CD8-positive, alpha-beta memory T cell (primary cell): Measurements from ENCODE around the gene ARID1B. TPM values are rescaled to one million over a fixed set of nuclear protein-coding genes. Genes with fewer than 3 reads are reported as not detected.

Source experiments
- CTCF ChIA-PET: fragments of 350-600 bp; sonication (Branson Sonifier 250); formaldehyde crosslinking; loops from one replicate; lab custom pipeline; 2021; ENCODE audit warnings: antibody characterized with exemption; lab: Charles Lee
- POLR2A ChIA-PET: fragments of 350-600 bp; sonication (Branson Sonifier 250); formaldehyde crosslinking; loops from one replicate; lab custom pipeline; 2021; ENCODE audit warnings: antibody characterized with exemption; lab: Charles Lee
- DNase-seq, 5 donors: peaks; one replicate each; pipeline versions ENCODE4 v3.0.0 to v3.0.0-alpha.2; 2020 to 2022; ENCODE audit warnings: mixed read lengths in 1 of 5
- H3K27ac ChIP-seq: one replicate; pipeline ENCODE4 v1.7.0; 2013; ENCODE audit warnings: low read depth, mild to moderate bottlenecking, low read length, moderate library complexity
- H3K27me3 ChIP-seq: 2 replicates; pipeline ENCODE4 v1.7.0; 2013; ENCODE audit warnings: low read length, mild to moderate bottlenecking; ENCODE audit not compliant: insufficient read depth, poor library complexity, severe bottlenecking
- H3K36me3 ChIP-seq: 2 replicates; pipeline ENCODE4 v1.7.0; 2013; ENCODE audit warnings: mild to moderate bottlenecking, low read length, moderate library complexity; ENCODE audit not compliant: insufficient read depth
- H3K4me1 ChIP-seq: 2 replicates; pipeline ENCODE4 v1.7.0; 2013; ENCODE audit warnings: mild to moderate bottlenecking, low read length, moderate library complexity; ENCODE audit not compliant: insufficient read depth
- H3K4me3 ChIP-seq: 2 replicates; pipeline ENCODE4 v1.7.0; 2013; ENCODE audit warnings: mild to moderate bottlenecking, low read length
- H3K9me3 ChIP-seq: 2 replicates; pipeline ENCODE4 v1.7.0; 2013; ENCODE audit warnings: mild to moderate bottlenecking, low read length
- H3K27ac Mint-ChIP-seq, 8 donors: one replicate each; pipeline ENCODE4 v1.8.0; 2020 to 2021; ENCODE audit warnings: mixed read lengths in 8 of 8, mild to moderate bottlenecking in 6 of 8, inconsistent platforms in 3 of 8, moderate library complexity in 3 of 8
- H3K27me3 Mint-ChIP-seq, 2 donors: one replicate each; pipeline ENCODE4 v1.8.0; 2020 to 2021; ENCODE audit warnings: mixed read lengths in 2 of 2, mild to moderate bottlenecking in 1 of 2, moderate library complexity in 1 of 2
- H3K36me3 Mint-ChIP-seq, 3 donors: one replicate each; pipeline ENCODE4 v1.8.0; 2020 to 2021; ENCODE audit warnings: mixed read lengths in 3 of 3, inconsistent platforms in 1 of 3, mild to moderate bottlenecking in 1 of 3
- H3K4me1 Mint-ChIP-seq, 3 donors: one replicate each; pipeline ENCODE4 v1.8.0; 2020 to 2021; ENCODE audit warnings: mixed read lengths in 3 of 3, inconsistent platforms in 1 of 3, mild to moderate bottlenecking in 1 of 3
- H3K4me3 Mint-ChIP-seq, 7 donors: one replicate each; pipeline ENCODE4 v1.8.0; 2020 to 2021; ENCODE audit warnings: mixed read lengths in 7 of 7, mild to moderate bottlenecking in 6 of 7, moderate library complexity in 4 of 7, inconsistent platforms in 2 of 7
- H3K9me3 Mint-ChIP-seq, 5 donors: one replicate each; pipeline ENCODE4 v1.8.0; 2020 to 2022; ENCODE audit warnings: mixed read lengths in 5 of 5, mild to moderate bottlenecking in 3 of 5, moderate library complexity in 2 of 5, inconsistent platforms in 1 of 5
- polyA plus RNA-seq: library from polyadenylated mRNA; unstranded; fragments of 300-500 nt; fragmentation: Illumina TruSeq; gene quantifications from one replicate; pipeline ENCODE4 v1.2.3, GENCODE V29; 2021
- total RNA-seq, 2 experiments: library from RNA; stranded (reverse); gene quantifications; one replicate each; pipeline ENCODE4 v1.2.3, GENCODE V29; 2021

ARID1B gene
- total and polyA plus RNA-seq, 3 experiments from 2014 or later, result 19.1 to 57.9 (median 53.0) TPM

- Mint-ChIP-seq H3K36me3 (peaks cover 0 to 15% (median 2%) of the 10 kb centered on the region in 3 donors), H3K4me1 (peaks cover 11 to 43% (median 24%) of the 10 kb centered on the region in 3 donors), H3K4me3 (no peak overlapping the region), H3K27me3 (no peaks in the 10 kb centered on the region), H3K9me3 (no peaks in the 10 kb centered on the region), H3K27ac (peak overlapping the region in 2 of 8 donors; percentile 3 to 54)
- no peaks in the 10 kb centered on the region for H3K36me3 ChIP-seq
- no peaks in the 10 kb centered on the region for H3K4me1 ChIP-seq
- no peak overlapping the region for H3K4me3 ChIP-seq
- H3K27ac ChIP-seq, result peak overlapping the region; percentile 7
- no peaks in the 10 kb centered on the region for H3K9me3 ChIP-seq
- DNase-seq, result no peak
- H3K27me3 ChIP-seq, result no peaks in the 10 kb centered on the region
- ChIA-PET POLR2A (no interaction called here), CTCF (interaction anchor here (1.1 to 2.8 kb wide), 4 partner anchors 9 to 78 kb away, joined by 3 to 14 read pairs (median 7); no protein-coding TSS in a partner anchor)
These were observed 268.8 kb downstream of the ARID1B start for GRCh38 chr6:157045831-157046454.

GRCh38 chr6:157046776-157047175 is 269.6 kb downstream of the ARID1B start:
- Mint-ChIP-seq H3K27me3 (no peaks in the 10 kb centered on the region), H3K4me1 (peaks cover 11 to 43% (median 23%) of the 10 kb centered on the region in 3 donors), H3K9me3 (no peaks in the 10 kb centered on the region), H3K4me3 (no peak overlapping the region), H3K36me3 (peaks cover 0 to 13% (median 2%) of the 10 kb centered on the region in 3 donors), H3K27ac (no peak overlapping the region)
- H3K27me3 ChIP-seq, result no peaks in the 10 kb centered on the region
- DNase-seq, result no peak
- no peak overlapping the region for H3K4me3 ChIP-seq
- H3K9me3 ChIP-seq, result no peaks in the 10 kb centered on the region
- ChIA-PET POLR2A (no interaction called here), CTCF (interaction anchor here (0.8 to 2.4 kb wide), 4 partner anchors 10 to 77 kb away, joined by 3 to 14 read pairs (median 4); no protein-coding TSS in a partner anchor)
- H3K27ac ChIP-seq, result no peak overlapping the region
- no peaks in the 10 kb centered on the region for H3K4me1 ChIP-seq
- no peaks in the 10 kb centered on the region for H3K36me3 ChIP-seq

- Histone ChIP-seq H3K27ac (no peak overlapping the region), H3K4me1 (no peaks in the 10 kb centered on the region), H3K4me3 (no peak overlapping the region), H3K36me3 (no peaks in the 10 kb centered on the region), H3K27me3 (no peaks in the 10 kb centered on the region), H3K9me3 (no peaks in the 10 kb centered on the region)
- no peaks in the 10 kb centered on the region for H3K27me3 Mint-ChIP-seq
- ChIA-PET POLR2A (no interaction called here), CTCF (interaction anchor here (0.8 to 1.1 kb wide), 2 partner anchors 18 to 23 kb away, joined by 3 to 4 read pairs; no protein-coding TSS in a partner anchor)
- H3K9me3 Mint-ChIP-seq, result no peaks in the 10 kb centered on the region
- H3K27ac Mint-ChIP-seq, result peak overlapping the region in 1 of 8 donors; percentile 17
- H3K36me3 Mint-ChIP-seq, result peaks cover 0 to 9% (median 0%) of the 10 kb centered on the region in 3 donors
- DNase-seq, result no peak
- no peak overlapping the region for H3K4me3 Mint-ChIP-seq
- H3K4me1 Mint-ChIP-seq, result peaks cover 8 to 45% (median 21%) of the 10 kb centered on the region in 3 donors
These were observed 270.1 kb downstream of the ARID1B start for GRCh38 chr6:157047328-157047727.

GRCh38 chr6:157047951-157048350 is 270.8 kb downstream of the ARID1B start:
- DNase-seq, result no peak
- H3K4me1 ChIP-seq, result no peaks in the 10 kb centered on the region
- H3K4me3 ChIP-seq, result no peak overlapping the region
- no peaks in the 10 kb centered on the region for H3K27me3 ChIP-seq
- Mint-ChIP-seq H3K9me3 (no peaks in the 10 kb centered on the region), H3K4me1 (peaks cover 10 to 50% (median 21%) of the 10 kb centered on the region in 3 donors), H3K27me3 (no peaks in the 10 kb centered on the region), H3K27ac (no peak overlapping the region), H3K4me3 (no peak overlapping the region), H3K36me3 (peaks cover 0 to 9% (median 0%) of the 10 kb centered on the region in 3 donors)
- H3K9me3 ChIP-seq, result no peaks in the 10 kb centered on the region
- H3K36me3 ChIP-seq, result no peaks in the 10 kb centered on the region
- no peak overlapping the region for H3K27ac ChIP-seq
- ChIA-PET CTCF (no interaction called here), POLR2A (no interaction called here)

- Mint-ChIP-seq H3K9me3 (no peaks in the 10 kb centered on the region), H3K27ac (peak overlapping the region in 4 of 8 donors; percentile 48 to 77 (median 67)), H3K4me1 (peaks cover 15 to 50% (median 29%) of the 10 kb centered on the region in 3 donors), H3K4me3 (no peak overlapping the region), H3K27me3 (no peaks in the 10 kb centered on the region), H3K36me3 (peaks cover 0 to 4% (median 0%) of the 10 kb centered on the region in 3 donors)
- DNase-seq, result no peak
- ChIA-PET POLR2A (no interaction called here), CTCF (no interaction called here)
- Histone ChIP-seq H3K4me1 (peaks cover 3% of the 10 kb centered on the region), H3K27me3 (no peaks in the 10 kb centered on the region), H3K36me3 (no peaks in the 10 kb centered on the region), H3K4me3 (no peak overlapping the region), H3K27ac (peak overlapping the region; percentile 24), H3K9me3 (no peaks in the 10 kb centered on the region)
These were observed 272.0 kb downstream of the ARID1B start for GRCh38 chr6:157049133-157049532.

- H3K4me1 ChIP-seq, result peaks cover 19% of the 10 kb centered on the region
- Mint-ChIP-seq H3K36me3 (peaks cover 0 to 4% (median 0%) of the 10 kb centered on the region in 3 donors), H3K9me3 (no peaks in the 10 kb centered on the region), H3K27ac (peak overlapping the region in 2 of 8 donors; percentile 11 to 38), H3K27me3 (no peaks in the 10 kb centered on the region), H3K4me3 (no peak overlapping the region), H3K4me1 (peaks cover 29 to 54% (median 40%) of the 10 kb centered on the region in 3 donors)
- no peaks in the 10 kb centered on the region for H3K36me3 ChIP-seq
- no peak overlapping the region for H3K27ac ChIP-seq
- H3K27me3 ChIP-seq, result no peaks in the 10 kb centered on the region
- ChIA-PET POLR2A (no interaction called here), CTCF (no interaction called here)
- H3K9me3 ChIP-seq, result no peaks in the 10 kb centered on the region
- no peak for DNase-seq
- H3K4me3 ChIP-seq, result no peak overlapping the region
These were observed 273.5 kb downstream of the ARID1B start for GRCh38 chr6:157050537-157051265.

GRCh38 chr6:157054531-157054979 is 277.4 kb downstream of the ARID1B start:
- no peaks in the 10 kb centered on the region for H3K36me3 ChIP-seq
- peak overlapping the region; percentile 36 for H3K27ac ChIP-seq
- no peaks in the 10 kb centered on the region for H3K9me3 ChIP-seq
- peak; percentile 11 to 76 (median 55) for DNase-seq
- peak overlapping the region; percentile 47 for H3K4me3 ChIP-seq
- no peaks in the 10 kb centered on the region for H3K27me3 ChIP-seq
- no peaks in the 10 kb centered on the region for H3K27me3 Mint-ChIP-seq
- ChIA-PET CTCF (interaction anchor here (1.2 to 1.9 kb wide), 3 partner anchors 10 to 130 kb away, joined by 4 to 10 read pairs (median 9); no protein-coding TSS in a partner anchor), POLR2A (interaction anchor here (0.8 to 1.4 kb wide), 2 partner anchors 32 to 277 kb away, joined by 3 to 4 read pairs; partner anchors contain the start of gene ARID1B)
- no peaks in the 10 kb centered on the region for H3K36me3 Mint-ChIP-seq
- H3K4me1 Mint-ChIP-seq, result peaks cover 43 to 71% (median 51%) of the 10 kb centered on the region in 3 donors
- H3K9me3 Mint-ChIP-seq, result no peaks in the 10 kb centered on the region
- peak overlapping the region; percentile 71 to 96 (median 92) for H3K27ac Mint-ChIP-seq
- H3K4me1 ChIP-seq, result peaks cover 32% of the 10 kb centered on the region
- H3K4me3 Mint-ChIP-seq, result peak overlapping the region; percentile 4 to 65 (median 60)
